NCI-H524 (cell line): ENCODE results near the gene ZNF780A.
A peak's percentile ranks its signal among the peaks of the same experiment; 100 is the strongest.
"Not testable (repeated sequence)": the region's sequence is repeated elsewhere in the genome, so short reads cannot be mapped to it uniquely, and the experiment has no call there.

Source experiments
- DNase-seq, 2 experiments: peaks; one replicate each; lab custom pipeline; 2025; lab: John Stamatoyannopoulos, UW

Gene ZNF780A

GRCh38 chr19:40090241-40091204 lies at the start of gene ZNF780A:
TSS of gene ZNF780A (minus strand) at chr19:40090943. CDS start at chr19:40084753, 6,190 bp downstream.
- peak; percentile 85 to 90 for DNase-seq

GRCh38 chr19:40139533-40140287 lies 49.0 kb upstream of the ZNF780A start:
- peak in 1 of 2 experiments; percentile 65 for DNase-seq

GRCh38 chr19:40136818-40137217 lies 46.1 kb upstream of the ZNF780A start:
- DNase-seq = peak in 1 of 2 experiments; percentile 23

GRCh38 chr19:40134866-40135265 lies 44.1 kb upstream of the ZNF780A start:
- DNase-seq = no peak

- no peak for DNase-seq
These were observed 42.7 kb upstream of the ZNF780A start for GRCh38 chr19:40133491-40133890.

- DNase-seq = no peak
These were observed 39.3 kb upstream of the ZNF780A start for GRCh38 chr19:40130013-40130412.

GRCh38 chr19:40129425-40129824 lies 38.7 kb upstream of the ZNF780A start:
- DNase-seq = no peak

- no peak for DNase-seq
These were observed 38.2 kb upstream of the ZNF780A start for GRCh38 chr19:40128991-40129390.

GRCh38 chr19:40119380-40119779 lies 28.6 kb upstream of the ZNF780A start:
- no peak for DNase-seq

GRCh38 chr19:40118638-40119037 lies 27.9 kb upstream of the ZNF780A start:
- not testable (repeated sequence) for DNase-seq

GRCh38 chr19:40116075-40116474 lies 25.3 kb upstream of the ZNF780A start:
- DNase-seq = no peak

- DNase-seq = not testable (repeated sequence)
These were observed 23.4 kb upstream of the ZNF780A start for GRCh38 chr19:40114119-40114518.

GRCh38 chr19:40112271-40112670 lies 21.5 kb upstream of the ZNF780A start:
- DNase-seq = not testable (repeated sequence)

- DNase-seq = no peak
These were observed 19.8 kb upstream of the ZNF780A start for GRCh38 chr19:40110570-40110969.

GRCh38 chr19:40104754-40105153 lies 14.0 kb upstream of the ZNF780A start:
- no peak for DNase-seq

GRCh38 chr19:40103600-40103999 lies 12.9 kb upstream of the ZNF780A start:
- no peak for DNase-seq

- DNase-seq = no peak
These were observed 11.1 kb upstream of the ZNF780A start for GRCh38 chr19:40101813-40102212.

GRCh38 chr19:40093416-40093815 lies 2.7 kb upstream of the ZNF780A start:
- DNase-seq = no peak

- DNase-seq = no peak
These were observed 724 bp upstream of the ZNF780A start for GRCh38 chr19:40091205-40092129.

- DNase-seq = no peak
These were observed 1.3 kb downstream of the ZNF780A start for GRCh38 chr19:40089462-40089861.

GRCh38 chr19:40088299-40089047 lies 2.3 kb downstream of the ZNF780A start:
- no peak for DNase-seq
